Suprapubic skin (tissue), 4 donors: ENCODE measurements around the gene CRYGS.
A peak's percentile ranks its signal among the peaks of the same experiment; 100 is the strongest.

Experiments
- CTCF ChIP-seq, 2 donors: fragments of 200-600 bp in 1 of 2; fragments of 450-650 bp in 1 of 2; sonication (generic) in 1 of 2; IDR thresholded peaks; one replicate each; pipeline ENCODE4 v1.5.1; 2016 to 2019; ENCODE audit warnings: antibody characterized with exemption in 2 of 2, mild to moderate bottlenecking in 1 of 2, moderate library complexity in 1 of 2
- EP300 ChIP-seq: sonication (generic); formaldehyde crosslinking; IDR thresholded peaks from one replicate; pipeline ENCODE4 v1.6.1; 2017; ENCODE audit warnings: antibody characterized with exemption
- POLR2AphosphoS5 ChIP-seq, 3 donors: sonication (generic); formaldehyde crosslinking; IDR thresholded peaks; one replicate each; pipeline ENCODE4 v1.6.1; 2017; ENCODE audit warnings: antibody characterized with exemption in 3 of 3

- TF ChIP-seq CTCF (IDR thresholded peaks at IDR 0.05): peak in 1 of 2 donors; percentile 42
- no peak for TF ChIP-seq EP300
- TF ChIP-seq POLR2AphosphoS5 (IDR thresholded peaks at IDR 0.05): no peak
Measured at GRCh38 chr3:186514296-186515002, 29.7 kb downstream of the CRYGS start.
